H1 (cell line): ENCODE measurements around the gene TPP1. TPM values are rescaled to one million over a fixed set of nuclear protein-coding genes. Genes with fewer than 3 reads are reported as not detected.

Experiments used
- CBX8 ChIP-seq: fragments of 300-800, 300-1000 bp; sonication (generic); IDR thresholded peaks from 2 replicates; pipeline ENCODE4 v1.7.1; 2016; ENCODE audit warnings: low read depth, low read length, borderline replicate concordance
- CHD1 ChIP-seq: IDR thresholded peaks from 2 replicates; pipeline ENCODE4 v1.6.1; 2012; ENCODE audit warnings: low read depth, low read length, improper control_type of control experiment
- CHD7 ChIP-seq: fragments of 300-600 bp; sonication (generic); IDR thresholded peaks from 2 replicates; pipeline ENCODE4 v1.7.1; 2012; ENCODE audit warnings: low read length, moderate library complexity, mild to moderate bottlenecking, inconsistent platforms; ENCODE audit not compliant: insufficient replicate concordance
- CTBP2 ChIP-seq: IDR thresholded peaks from 2 replicates; pipeline ENCODE4 v1.7.0; 2011; ENCODE audit warnings: borderline replicate concordance, mild to moderate bottlenecking, moderate library complexity, mixed read lengths, low read length; ENCODE audit not compliant: insufficient read depth, insufficient read length
- GTF2F1 ChIP-seq: IDR thresholded peaks from 2 replicates; pipeline ENCODE4 v1.6.1; 2012; ENCODE audit warnings: low read depth, low read length, improper control_type of control experiment, borderline replicate concordance
- JUN ChIP-seq: IDR thresholded peaks from 2 replicates; pipeline ENCODE4 v1.6.1; 2011; ENCODE audit warnings: low read depth, mild to moderate bottlenecking, improper control_type of control experiment, low read length
- RBBP5 ChIP-seq: IDR thresholded peaks from 2 replicates; pipeline ENCODE4 v1.7.1; 2012; ENCODE audit warnings: low read depth, mild to moderate bottlenecking, inconsistent platforms, low read length, moderate library complexity, borderline replicate concordance
- RNF2 ChIP-seq: fragments of 200-900, 300-1000 bp; sonication (generic); IDR thresholded peaks from 2 replicates; pipeline ENCODE4 v1.7.1; 2016; ENCODE audit warnings: borderline replicate concordance, low read depth, mild to moderate bottlenecking, antibody characterized with exemption, low read length; ENCODE audit not compliant: poor library complexity, severe bottlenecking; ENCODE audit errors: missing control alignments
- RXRA ChIP-seq: IDR thresholded peaks from 2 replicates; pipeline ENCODE4 v1.6.1; 2011; ENCODE audit warnings: low read depth, mild to moderate bottlenecking, low read length, moderate library complexity; ENCODE audit not compliant: insufficient read depth
- SP1 ChIP-seq: IDR thresholded peaks from 2 replicates; pipeline ENCODE4 v1.6.1; 2011; ENCODE audit warnings: low read depth, low read length
- polyA plus RNA-seq, 7 experiments: library from polyadenylated mRNA; depleted of rRNA in 3 of 7; stranded (reverse) in 5 of 7; unstranded in 2 of 7; fragments of >200 nt in 5 of 7; fragments of 200-250 nt in 2 of 7; gene quantifications; 1 replicate in 5 of 7; 2 replicates in 1 of 7; 4 replicates in 1 of 7; pipeline versions ENCODE4 v1.2.1 to v1.2.3, GENCODE V29; 2011 to 2013; ENCODE audit warnings: missing spikeins in 2 of 7, mixed read lengths in 2 of 7
- total RNA-seq: library from RNA; stranded (reverse); fragmentation: NEBNext Ultra II Directional; extraction: Animal tissue kit (Norgen Biotek cat#: 25700); gene quantifications from 2 replicates; pipeline ENCODE4 v1.2.1, GENCODE V29; 2021

Gene TPP1
- total and polyA plus RNA-seq, 2 of the 8 experiments (the other 6 are each of a cell fraction or from before 2014, with no cell fraction given) = 36.1 to 77.5 TPM

DNA sequence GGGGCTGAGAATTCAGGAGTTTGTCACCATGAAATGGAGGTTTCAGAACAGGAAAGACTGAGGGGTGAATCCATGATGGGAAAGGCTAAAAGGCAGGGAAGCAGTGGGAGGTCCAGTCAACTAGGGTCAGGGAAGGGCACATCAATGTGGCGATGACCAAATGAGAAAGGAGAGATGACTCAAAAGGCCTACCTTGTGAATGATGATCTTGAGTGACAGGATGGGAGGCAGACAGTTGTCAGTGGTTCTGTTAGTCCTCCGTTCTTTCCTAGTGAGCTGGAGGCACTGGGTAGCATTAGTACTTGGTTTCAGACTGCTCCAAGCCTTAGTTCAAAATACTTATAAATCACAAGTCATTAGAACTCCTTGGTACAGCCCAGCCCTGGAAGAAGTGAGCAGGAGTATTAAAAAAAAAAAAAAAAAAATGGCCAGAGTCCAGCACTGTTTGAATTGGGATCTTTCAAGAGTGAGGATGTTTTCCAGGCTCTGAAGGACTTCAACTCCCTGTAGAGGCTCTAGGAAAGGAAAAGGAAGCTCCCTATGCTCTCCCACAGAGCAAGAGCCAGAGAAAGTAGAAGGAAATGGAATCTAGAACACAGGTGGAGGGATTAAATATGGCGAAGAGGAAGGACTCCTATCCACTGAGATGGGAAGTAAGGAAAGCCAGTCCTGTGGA is 44.7 kb upstream of the TPP1 start (continued):
- TF ChIP-seq CHD7 = no peak
- no peak for TF ChIP-seq CBX8
- no peak for TF ChIP-seq RBBP5
- no peak for TF ChIP-seq JUN
- TF ChIP-seq RXRA = no peak
- TF ChIP-seq CTBP2 = no peak
- TF ChIP-seq SP1 = no peak
- TF ChIP-seq GTF2F1 = no peak
- TF ChIP-seq CHD1 = no peak
- no peak for TF ChIP-seq RNF2
